Testis (tissue), 2 donors: ENCODE results near the gene FRY.

Source experiments
- POLR2A ChIP-seq: fragments of 450-650 bp; IDR thresholded peaks from one replicate; pipeline ENCODE4 v1.6.1; 2017; ENCODE audit warnings: antibody characterized with exemption, mild to moderate bottlenecking, moderate library complexity
- TF ChIP-seq, protein P1 (sequence below), 3 experiments: fragments of 450-650 bp in 2 of 3; fragments of 200-600 bp in 1 of 3; sonication (generic) in 1 of 3; IDR thresholded peaks; one replicate each; pipeline ENCODE4 v1.5.1; 2016 to 2019; ENCODE audit warnings: antibody characterized with exemption in 3 of 3, mild to moderate bottlenecking in 2 of 3, moderate library complexity in 1 of 3

DNA sequence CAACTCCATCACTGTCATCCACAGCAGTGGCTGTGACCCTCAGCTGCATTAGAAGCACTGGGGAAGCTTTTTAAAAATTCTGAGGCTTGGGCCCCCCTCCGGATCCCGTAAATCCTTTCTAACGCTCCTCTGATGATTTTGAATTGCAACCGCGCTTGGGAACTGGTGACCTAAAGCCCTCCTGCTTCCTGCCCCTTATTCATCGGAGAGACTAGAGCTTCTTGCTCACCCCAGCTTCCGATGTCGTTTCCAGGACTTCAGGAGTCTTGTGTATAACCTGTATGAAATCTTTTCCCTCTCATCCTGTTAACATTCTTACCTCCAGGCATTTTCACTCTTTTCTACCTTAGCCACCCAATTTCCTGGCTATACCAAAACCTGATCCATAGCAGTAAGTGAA, 268.8 kb downstream of the FRY start:
- TF ChIP-seq, protein P1, sequence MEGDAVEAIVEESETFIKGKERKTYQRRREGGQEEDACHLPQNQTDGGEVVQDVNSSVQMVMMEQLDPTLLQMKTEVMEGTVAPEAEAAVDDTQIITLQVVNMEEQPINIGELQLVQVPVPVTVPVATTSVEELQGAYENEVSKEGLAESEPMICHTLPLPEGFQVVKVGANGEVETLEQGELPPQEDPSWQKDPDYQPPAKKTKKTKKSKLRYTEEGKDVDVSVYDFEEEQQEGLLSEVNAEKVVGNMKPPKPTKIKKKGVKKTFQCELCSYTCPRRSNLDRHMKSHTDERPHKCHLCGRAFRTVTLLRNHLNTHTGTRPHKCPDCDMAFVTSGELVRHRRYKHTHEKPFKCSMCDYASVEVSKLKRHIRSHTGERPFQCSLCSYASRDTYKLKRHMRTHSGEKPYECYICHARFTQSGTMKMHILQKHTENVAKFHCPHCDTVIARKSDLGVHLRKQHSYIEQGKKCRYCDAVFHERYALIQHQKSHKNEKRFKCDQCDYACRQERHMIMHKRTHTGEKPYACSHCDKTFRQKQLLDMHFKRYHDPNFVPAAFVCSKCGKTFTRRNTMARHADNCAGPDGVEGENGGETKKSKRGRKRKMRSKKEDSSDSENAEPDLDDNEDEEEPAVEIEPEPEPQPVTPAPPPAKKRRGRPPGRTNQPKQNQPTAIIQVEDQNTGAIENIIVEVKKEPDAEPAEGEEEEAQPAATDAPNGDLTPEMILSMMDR (IDR thresholded peaks at IDR 0.05) = no peak
- no peak for TF ChIP-seq POLR2A
